GM21526 (cell line): ENCODE data around the gene C3AR1.

Experiments used
- ATAC-seq: cut with Tn5 transposase; IDR thresholded peaks from one replicate; pipeline ENCODE4 v1.9.1; 2021; ENCODE audit warnings: moderate library complexity; ENCODE audit not compliant: unreplicated experiment, low FRiP score

The C3AR1 gene

GRCh38 chr12:8058506-8058905, 7.7 kb downstream of the C3AR1 start:
- ATAC-seq, result no peak

GRCh38 chr12:8057839-8058238, 8.3 kb downstream of the C3AR1 start:
- ATAC-seq, result no peak

DNA sequence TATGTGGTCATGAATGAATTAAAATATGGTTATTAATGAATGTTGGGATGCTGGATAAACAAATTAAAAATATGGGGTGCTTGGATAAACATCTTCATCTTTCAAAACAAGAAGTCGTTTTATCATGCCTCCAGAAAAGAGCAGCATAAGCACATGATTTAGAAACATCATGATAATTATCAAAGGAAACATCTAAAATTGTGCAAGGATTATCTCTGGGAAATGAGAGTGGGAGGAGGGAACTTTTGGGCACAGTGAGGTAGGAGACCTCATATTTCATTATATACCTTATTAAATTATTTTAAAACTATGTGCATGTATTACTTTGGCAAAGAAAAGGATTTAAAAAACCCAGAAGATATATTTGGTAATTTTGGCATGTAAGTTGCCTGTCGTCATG, 8.9 kb downstream of the C3AR1 start:
- no peak for ATAC-seq

DNA sequence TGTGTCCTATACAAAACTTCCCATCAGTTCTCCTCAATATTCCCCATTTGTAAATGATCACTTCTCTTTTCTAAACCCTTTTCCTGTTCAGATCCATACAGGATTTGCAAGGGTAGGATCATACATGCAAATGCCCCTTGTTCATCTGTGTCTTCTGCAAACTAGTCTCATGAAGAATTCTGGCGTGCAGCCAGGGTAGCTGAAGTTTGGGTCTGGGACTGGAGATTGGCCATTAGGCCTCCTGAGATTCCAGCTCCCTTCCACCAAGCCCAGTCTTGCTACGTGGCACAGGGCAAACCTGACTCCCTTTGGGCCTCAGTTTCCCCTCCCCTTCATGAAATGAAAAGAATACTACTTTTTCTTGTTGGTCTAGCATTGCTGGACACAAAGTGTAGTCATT, 11.3 kb downstream of the C3AR1 start:
- ATAC-seq, result no peak

GRCh38 chr12:8052679-8053078, 13.5 kb downstream of the C3AR1 start:
- ATAC-seq, result no peak

GRCh38 chr12:8050600-8051250, 15.4 kb downstream of the C3AR1 start:
- ATAC-seq, result no peak

DNA sequence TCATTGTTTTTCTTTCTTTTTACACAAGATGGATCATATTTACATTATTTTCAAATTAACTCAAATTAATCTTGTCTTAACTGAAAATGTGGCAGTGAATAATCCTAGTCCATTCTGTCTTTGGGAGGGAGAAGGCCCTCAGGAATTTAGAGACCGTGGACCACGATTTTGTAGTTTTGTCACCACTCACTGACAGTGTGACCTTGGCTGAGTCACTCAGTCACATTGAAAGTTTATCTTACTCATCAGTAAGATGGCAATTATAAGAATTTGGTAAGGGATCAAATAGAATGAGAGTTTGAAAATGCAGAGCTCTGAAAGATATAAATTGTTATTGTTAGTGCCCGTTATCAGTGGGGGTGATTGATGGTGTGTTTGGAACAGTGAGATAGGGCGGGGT, 17.3 kb downstream of the C3AR1 start:
- ATAC-seq, result no peak

- ATAC-seq, result no peak
Observed at GRCh38 chr12:8047842-8048241, 18.3 kb downstream of the C3AR1 start.

- ATAC-seq, result peak; percentile 50
Observed at GRCh38 chr12:8045952-8046944, 19.9 kb downstream of the C3AR1 start.

DNA sequence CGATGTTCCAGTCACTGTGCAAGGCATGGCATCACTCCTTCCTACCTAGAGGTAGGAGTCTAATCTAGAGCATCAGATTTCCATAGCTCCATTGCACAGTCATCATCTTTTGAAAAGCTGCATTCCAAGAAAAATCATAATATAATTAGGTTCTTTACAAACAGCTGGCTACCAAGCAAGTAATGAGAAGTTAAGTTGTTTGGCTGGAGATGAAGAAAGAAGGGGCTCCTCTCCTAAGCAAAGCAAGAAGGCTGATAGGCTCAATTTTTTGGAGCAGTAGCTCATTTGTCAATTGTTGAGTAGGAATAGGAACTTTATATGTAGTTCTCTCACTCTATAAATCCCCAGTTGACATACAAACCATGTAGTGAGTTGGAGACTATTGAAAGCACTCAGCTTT, 25.4 kb downstream of the C3AR1 start:
- no peak for ATAC-seq

DNA sequence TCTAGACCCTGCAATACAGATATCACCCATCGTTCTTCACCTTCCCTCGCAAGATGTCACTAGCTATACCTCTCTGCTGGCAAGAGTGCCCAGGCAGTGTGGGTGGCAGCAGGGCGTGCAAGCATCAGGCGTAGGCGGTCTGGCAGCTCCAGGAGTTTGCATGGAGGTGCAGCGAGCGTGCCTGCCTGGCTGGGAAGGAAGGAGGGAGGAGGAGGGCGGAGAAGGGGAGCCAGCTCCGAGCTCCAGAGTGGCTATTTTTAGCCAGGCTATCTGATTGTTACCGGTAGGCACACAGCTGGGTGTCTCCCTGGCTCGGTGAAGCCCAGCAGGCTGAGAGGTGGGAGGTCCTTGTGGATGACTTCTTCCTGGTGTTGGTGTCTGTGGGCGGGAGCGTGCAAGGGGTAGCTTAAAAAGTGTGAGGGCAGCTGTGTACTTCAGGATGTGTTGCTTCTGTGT, 27.5 kb downstream of the C3AR1 start:
- no peak for ATAC-seq

- no peak for ATAC-seq
Observed at GRCh38 chr12:8037947-8038346, 28.2 kb downstream of the C3AR1 start.

DNA sequence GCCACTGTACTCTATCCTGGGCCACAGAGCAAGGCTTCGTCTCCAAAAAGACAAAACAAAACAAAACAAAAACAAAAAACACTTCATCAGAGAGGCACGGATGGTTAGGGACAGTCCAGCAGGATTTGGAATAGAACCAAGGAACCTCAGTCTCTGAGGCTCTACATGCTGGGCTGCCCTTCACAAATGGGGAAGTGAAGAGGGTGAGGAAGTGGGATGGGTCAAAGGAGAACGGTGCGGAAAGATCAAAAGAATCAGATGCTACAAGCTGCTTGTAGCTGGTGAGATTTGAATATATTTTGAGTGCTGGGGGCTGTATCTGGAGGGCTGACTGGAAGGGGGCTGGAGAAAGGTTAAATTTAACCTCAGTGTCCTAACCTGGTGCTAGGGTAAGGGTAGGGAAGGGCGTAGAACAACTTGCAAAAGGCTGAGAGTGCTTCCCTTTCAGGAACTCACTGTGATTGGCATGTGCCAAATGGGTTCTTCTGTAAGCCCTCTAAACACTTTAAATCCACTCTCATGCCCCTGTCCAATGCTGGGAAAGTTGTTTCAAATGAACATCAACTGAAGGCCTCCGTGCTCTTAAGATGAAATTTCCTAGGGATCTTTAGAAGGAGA, 29.0 kb downstream of the C3AR1 start:
- ATAC-seq, result no peak

DNA sequence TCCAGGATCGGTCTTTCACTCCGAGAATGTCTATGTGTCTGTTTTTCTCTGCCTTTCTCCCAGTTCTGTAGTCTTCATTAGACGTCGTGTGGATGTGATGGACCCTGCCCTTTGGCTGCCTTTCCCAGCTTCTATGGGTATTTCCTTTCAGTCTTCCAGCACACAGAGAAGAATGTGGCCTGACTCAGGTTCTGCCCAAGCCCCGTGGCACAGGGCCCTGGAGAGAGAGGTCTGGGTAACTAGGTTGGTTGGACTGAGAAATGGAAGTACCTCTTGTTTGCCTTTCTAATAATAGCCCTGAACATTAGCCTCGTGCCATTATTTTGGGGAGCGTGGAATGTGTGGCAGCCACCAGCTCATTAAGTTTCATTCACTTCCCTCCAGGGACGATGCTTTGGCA, 29.8 kb downstream of the C3AR1 start:
- ATAC-seq, result no peak

DNA sequence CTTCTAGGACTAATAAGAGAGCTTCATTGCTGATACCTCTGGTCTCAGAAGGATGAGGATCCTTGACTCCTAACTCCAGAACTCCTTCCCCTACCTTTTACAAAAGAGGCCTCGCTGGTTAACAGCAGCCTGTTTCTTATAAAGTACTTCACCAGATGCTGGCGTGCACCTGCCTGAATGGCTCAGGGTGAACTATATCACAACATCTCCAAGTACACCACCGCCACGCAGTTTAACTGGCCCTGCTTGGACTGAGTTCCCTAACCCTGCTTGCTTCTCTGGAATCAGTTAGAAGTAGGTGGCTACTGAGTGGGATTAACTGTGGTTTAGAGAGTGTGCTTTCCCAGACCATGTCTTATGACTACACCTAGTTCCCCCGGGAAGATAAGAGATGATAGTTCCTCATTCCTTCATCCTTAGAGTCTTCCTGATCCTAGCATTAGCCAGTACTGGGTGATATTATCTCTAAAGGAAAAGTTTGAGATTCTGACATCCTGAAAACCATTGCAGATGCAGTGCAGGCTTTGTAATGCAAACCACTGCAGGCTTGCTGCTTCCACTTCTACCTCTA, 30.6 kb downstream of the C3AR1 start:
- ATAC-seq, result no peak

- ATAC-seq, result no peak
Observed at GRCh38 chr12:8034802-8035201, 31.4 kb downstream of the C3AR1 start.

DNA sequence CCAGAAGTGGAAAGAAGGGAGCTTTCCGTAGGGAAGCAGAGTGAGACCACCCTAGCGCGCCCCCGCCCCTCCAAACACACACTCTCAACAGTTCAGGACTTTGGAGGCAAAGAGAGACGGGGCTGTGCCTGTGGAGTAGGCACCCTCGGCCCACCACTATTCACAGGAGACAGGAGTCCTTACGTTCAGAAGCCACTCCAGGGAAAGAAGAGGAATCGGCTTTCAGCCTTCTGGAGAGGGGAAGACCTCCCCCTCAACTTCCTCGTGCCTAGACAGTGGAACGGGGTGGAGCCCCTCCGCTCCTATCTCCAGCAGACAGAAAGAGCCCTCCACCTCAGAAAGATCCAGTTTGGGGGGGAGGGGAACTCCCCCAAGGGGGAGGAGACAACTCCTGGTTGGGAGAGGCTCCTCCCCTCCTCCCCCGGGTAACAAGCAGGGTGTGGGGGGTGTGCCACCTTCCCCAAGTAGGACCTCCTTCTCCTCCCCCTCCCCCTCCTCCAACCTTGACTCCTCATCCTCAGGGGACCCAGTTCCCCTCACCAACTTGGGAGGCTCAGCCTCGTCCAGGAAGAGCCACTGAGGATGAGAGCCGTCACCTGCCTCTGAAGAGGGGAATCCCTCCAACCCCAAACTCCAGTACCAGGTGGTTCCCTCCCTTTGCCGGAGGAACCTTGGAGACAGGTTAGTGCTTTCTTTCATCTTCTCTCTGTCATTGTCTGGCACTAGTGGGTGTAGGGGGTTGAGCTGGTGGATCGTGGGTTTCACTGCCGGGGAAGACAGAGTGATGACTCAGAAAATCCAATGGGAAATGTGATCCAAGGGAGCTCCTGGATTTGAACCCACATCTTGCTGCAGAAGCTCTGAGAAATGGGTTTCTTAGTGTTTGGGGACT, 32.8 kb downstream of the C3AR1 start:
- no peak for ATAC-seq

- peak; percentile 59 for ATAC-seq
Observed at GRCh38 chr12:8032242-8033152, 33.7 kb downstream of the C3AR1 start, which contains the start of gene FOXJ2. FOXJ2 (plus strand) TSS chr12:8032716; CDS start chr12:8039833, 7,117 bp downstream.

DNA sequence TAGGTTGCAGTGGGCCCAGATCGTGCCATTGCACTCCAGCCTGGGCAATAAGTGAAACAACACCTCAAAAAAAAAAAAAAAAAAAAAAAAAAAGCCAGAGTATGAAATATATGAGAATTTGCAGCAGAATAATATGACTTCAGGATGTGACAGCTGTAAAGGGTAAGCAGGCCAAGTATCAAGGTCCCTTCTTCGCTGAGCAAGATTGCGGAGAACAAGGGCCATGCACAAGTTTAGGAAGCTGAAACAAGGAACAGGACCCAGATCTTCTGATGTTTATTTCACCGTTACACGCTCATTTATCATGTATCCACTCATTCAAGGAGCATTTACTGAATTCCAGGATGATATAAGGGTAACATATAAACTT, 34.3 kb downstream of the C3AR1 start:
- ATAC-seq, result no peak
